Activated naive CD8-positive, alpha-beta T cell treated with anti-CD3 and anti-CD28 coated beads, Interleukin-2, amount 10 ng/mL, durations not matched to agents 7 days and 5 days (primary cell): Measurements from ENCODE around the gene MLLT1. TPM values are rescaled to one million over a fixed set of nuclear protein-coding genes. Genes with fewer than 3 reads are reported as not detected.

Experiments used
- ATAC-seq: fragments of 150-1000 bp; cut with Tn5 transposase; one replicate; pipeline ENCODE4 v1.10.0; 2021; ENCODE audit warnings: low read depth, moderate library complexity
- POLR2A ChIA-PET: fragments of 350-600 bp; sonication (Branson Sonifier 250); formaldehyde crosslinking; loops from one replicate; lab custom pipeline; 2021; ENCODE audit warnings: antibody characterized with exemption; lab: Charles Lee
- DNase-seq: peaks from one replicate; pipeline ENCODE4 v3.0.0; 2021
- H3K27ac Mint-ChIP-seq: one replicate; pipeline ENCODE4 v1.8.0; 2022; ENCODE audit warnings: mild to moderate bottlenecking, mixed read lengths
- H3K27me3 Mint-ChIP-seq: one replicate; pipeline ENCODE4 v1.8.0; 2022; ENCODE audit warnings: mild to moderate bottlenecking, moderate library complexity, mixed read lengths
- H3K36me3 Mint-ChIP-seq: one replicate; pipeline ENCODE4 v1.8.0; 2021; ENCODE audit warnings: mild to moderate bottlenecking, mixed read lengths
- H3K4me1 Mint-ChIP-seq: one replicate; pipeline ENCODE4 v1.8.0; 2021; ENCODE audit warnings: mixed read lengths
- H3K4me3 Mint-ChIP-seq: one replicate; pipeline ENCODE4 v1.8.0; 2022; ENCODE audit warnings: mild to moderate bottlenecking, moderate library complexity, mixed read lengths
- H3K9me3 Mint-ChIP-seq: one replicate; pipeline ENCODE4 v1.8.0; 2021; ENCODE audit warnings: mixed read lengths
- total RNA-seq, 2 experiments: library from RNA; stranded (reverse); gene quantifications; one replicate each; pipeline ENCODE4 v1.2.3, GENCODE V29; 2021

MLLT1 gene
- total RNA-seq, 2 experiments from 2014 or later = 37.8 to 42.1 TPM

- H3K4me3 Mint-ChIP-seq = no peak overlapping the region
- H3K9me3 Mint-ChIP-seq = no peaks in the 10 kb centered on the region
- POLR2A ChIA-PET = no interaction called here
- DNase-seq (no peak), ATAC-seq (no peak)
- H3K4me1 Mint-ChIP-seq = peaks cover 15% of the 10 kb centered on the region
- H3K27ac Mint-ChIP-seq = no peak overlapping the region
- no peaks in the 10 kb centered on the region for H3K27me3 Mint-ChIP-seq
- peaks cover 4% of the 10 kb centered on the region for H3K36me3 Mint-ChIP-seq
Observed at GRCh38 chr19:6233056-6233826, 46.5 kb downstream of the MLLT1 start.

GRCh38 chr19:6232601-6233055 lies 47.1 kb downstream of the MLLT1 start:
- Mint-ChIP-seq H3K4me1 (peaks cover 15% of the 10 kb centered on the region), H3K27ac (no peak overlapping the region), H3K27me3 (no peaks in the 10 kb centered on the region), H3K9me3 (no peaks in the 10 kb centered on the region), H3K4me3 (no peak overlapping the region), H3K36me3 (peaks cover 4% of the 10 kb centered on the region)
- no peak for DNase-seq
- POLR2A ChIA-PET = no interaction called here
- no peak for ATAC-seq

- ATAC-seq (no peak), DNase-seq (no peak)
- Mint-ChIP-seq H3K27me3 (no peaks in the 10 kb centered on the region), H3K36me3 (peaks cover 4% of the 10 kb centered on the region), H3K4me1 (peaks cover 15% of the 10 kb centered on the region), H3K9me3 (no peaks in the 10 kb centered on the region), H3K4me3 (no peak overlapping the region), H3K27ac (peak overlapping the region; percentile 67)
- POLR2A ChIA-PET = no interaction called here
Observed at GRCh38 chr19:6230991-6231448, 48.8 kb downstream of the MLLT1 start.

- H3K27me3 Mint-ChIP-seq = no peaks in the 10 kb centered on the region
- DNase-seq = no peak
- no peaks in the 10 kb centered on the region for H3K9me3 Mint-ChIP-seq
- H3K27ac Mint-ChIP-seq = no peak overlapping the region
- peaks cover 4% of the 10 kb centered on the region for H3K36me3 Mint-ChIP-seq
- no peak for ATAC-seq
- no peak overlapping the region for H3K4me3 Mint-ChIP-seq
- H3K4me1 Mint-ChIP-seq = peaks cover 15% of the 10 kb centered on the region
- POLR2A ChIA-PET = interaction anchor here (0.5 to 0.7 kb wide), 2 partner anchors 8 to 31 kb away, joined by 3 read pairs; no protein-coding TSS in a partner anchor
Observed at GRCh38 chr19:6229951-6230712, 49.6 kb downstream of the MLLT1 start.

- POLR2A ChIA-PET = no interaction called here
- ATAC-seq = no peak
- Mint-ChIP-seq H3K4me1 (peaks cover 11% of the 10 kb centered on the region), H3K36me3 (peaks cover 4% of the 10 kb centered on the region), H3K9me3 (no peaks in the 10 kb centered on the region), H3K4me3 (no peak overlapping the region), H3K27ac (peak overlapping the region; percentile 27), H3K27me3 (no peaks in the 10 kb centered on the region)
- no peak for DNase-seq
Observed at GRCh38 chr19:6229216-6229913, 50.4 kb downstream of the MLLT1 start.

GRCh38 chr19:6228551-6229215 lies 51.1 kb downstream of the MLLT1 start:
- Mint-ChIP-seq H3K4me3 (no peak overlapping the region), H3K36me3 (peaks cover 4% of the 10 kb centered on the region), H3K27ac (no peak overlapping the region), H3K27me3 (no peaks in the 10 kb centered on the region), H3K4me1 (peaks cover 11% of the 10 kb centered on the region), H3K9me3 (no peaks in the 10 kb centered on the region)
- ATAC-seq (no peak), DNase-seq (no peak)
- POLR2A ChIA-PET = no interaction called here

GRCh38 chr19:6227936-6228325 lies 51.8 kb downstream of the MLLT1 start:
- no peak overlapping the region for H3K4me3 Mint-ChIP-seq
- H3K4me1 Mint-ChIP-seq = peaks cover 11% of the 10 kb centered on the region
- POLR2A ChIA-PET = no interaction called here
- no peaks in the 10 kb centered on the region for H3K9me3 Mint-ChIP-seq
- ATAC-seq (no peak), DNase-seq (no peak)
- H3K27me3 Mint-ChIP-seq = no peaks in the 10 kb centered on the region
- H3K36me3 Mint-ChIP-seq = peaks cover 4% of the 10 kb centered on the region
- no peak overlapping the region for H3K27ac Mint-ChIP-seq

GRCh38 chr19:6227156-6227935 lies 52.4 kb downstream of the MLLT1 start:
- Mint-ChIP-seq H3K27ac (no peak overlapping the region), H3K36me3 (peaks cover 5% of the 10 kb centered on the region), H3K4me1 (peaks cover 11% of the 10 kb centered on the region), H3K9me3 (no peaks in the 10 kb centered on the region), H3K4me3 (no peak overlapping the region), H3K27me3 (no peaks in the 10 kb centered on the region)
- no peak for DNase-seq
- no peak for ATAC-seq
- POLR2A ChIA-PET = no interaction called here

- no peaks in the 10 kb centered on the region for H3K27me3 Mint-ChIP-seq
- POLR2A ChIA-PET = interaction anchor here (0.6 kb wide), 1 partner anchor 33 kb away, joined by 5 read pairs; no protein-coding TSS in a partner anchor
- DNase-seq (no peak), ATAC-seq (no peak)
- H3K36me3 Mint-ChIP-seq = peaks cover 6% of the 10 kb centered on the region
- no peak overlapping the region for H3K4me3 Mint-ChIP-seq
- peaks cover 11% of the 10 kb centered on the region for H3K4me1 Mint-ChIP-seq
- no peak overlapping the region for H3K27ac Mint-ChIP-seq
- H3K9me3 Mint-ChIP-seq = no peaks in the 10 kb centered on the region
Observed at GRCh38 chr19:6226444-6227155, 53.2 kb downstream of the MLLT1 start.

- no peaks in the 10 kb centered on the region for H3K9me3 Mint-ChIP-seq
- POLR2A ChIA-PET = interaction anchor here (0.6 kb wide), 1 partner anchor 33 kb away, joined by 5 read pairs; no protein-coding TSS in a partner anchor
- H3K36me3 Mint-ChIP-seq = peaks cover 6% of the 10 kb centered on the region
Observed at GRCh38 chr19:6226012-6226411, 53.8 kb downstream of the MLLT1 start.

GRCh38 chr19:6225232-6225865 lies 54.4 kb downstream of the MLLT1 start:
- H3K27ac Mint-ChIP-seq = no peak overlapping the region
- H3K4me3 Mint-ChIP-seq = no peak overlapping the region
- H3K27me3 Mint-ChIP-seq = no peaks in the 10 kb centered on the region
- H3K36me3 Mint-ChIP-seq = peaks cover 6% of the 10 kb centered on the region
- no peak for ATAC-seq
- peaks cover 5% of the 10 kb centered on the region for H3K4me1 Mint-ChIP-seq
- DNase-seq = no peak
- H3K9me3 Mint-ChIP-seq = no peaks in the 10 kb centered on the region
- POLR2A ChIA-PET = no interaction called here

More at GRCh38 chr19:6226012-6226411, 53.8 kb downstream of the MLLT1 start:
- H3K27me3 Mint-ChIP-seq = no peaks in the 10 kb centered on the region
- no peak overlapping the region for H3K4me3 Mint-ChIP-seq
- H3K4me1 Mint-ChIP-seq = peaks cover 9% of the 10 kb centered on the region
- no peak for DNase-seq
- no peak for ATAC-seq
- no peak overlapping the region for H3K27ac Mint-ChIP-seq
